ENCODE measurements around the gene STAT3.
"Not testable (repeated sequence)": the region's sequence is repeated elsewhere in the genome, so short reads cannot be mapped to it uniquely, and the experiment has no call there.

STAT3 gene

DNA sequence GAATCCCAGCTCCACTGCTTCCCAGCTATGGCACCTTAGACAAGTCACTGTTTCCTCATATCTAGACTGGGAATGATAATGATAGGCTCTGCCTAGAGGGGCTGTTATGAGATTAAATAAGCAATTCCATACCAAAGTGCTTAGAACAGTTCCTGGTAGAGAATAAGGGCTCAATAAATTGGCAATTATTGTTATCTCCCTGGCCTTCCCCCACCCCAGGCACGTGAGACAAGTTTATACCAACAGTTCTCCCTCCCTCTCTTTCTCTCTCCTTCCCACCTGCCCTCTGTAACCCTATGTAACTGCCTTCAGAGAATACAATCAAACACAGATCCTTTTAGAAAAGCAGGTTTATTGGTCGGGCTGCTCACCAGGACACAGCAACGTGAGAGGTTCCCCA, 13.9 kb upstream of the STAT3 start:
- ChIA-PET CTCF (interaction anchor here (1.1 to 2.6 kb wide), 6 partner anchors 9 to 87 kb away, joined by 3 to 34 read pairs (median 6); no protein-coding TSS in a partner anchor), POLR2A (interaction anchor here (2.1 kb wide), 1 partner anchor 13 kb away, joined by 11 read pairs; the partner anchor contains the start of gene STAT3)
- TF ChIP-seq CTBP1 (IDR thresholded peaks at IDR 0.05; ENCODE audit: borderline replicate concordance) (no peak), FOXK2 (IDR thresholded peaks at IDR 0.05) (no peak), ZNF384 (IDR thresholded peaks at IDR 0.05) (no peak), ELF4 (IDR thresholded peaks at IDR 0.05) (no peak), ARNT (IDR thresholded peaks at IDR 0.05) (no peak), LEF1 (IDR thresholded peaks at IDR 0.05; ENCODE audit: borderline replicate concordance) (no peak), HDGF (IDR thresholded peaks at IDR 0.05; ENCODE audit: borderline replicate concordance) (no peak), FOXM1 (IDR thresholded peaks at IDR 0.05; ENCODE audit: borderline replicate concordance) (no peak), BHLHE40 (IDR thresholded peaks at IDR 0.05; ENCODE audit: borderline replicate concordance) (no peak), TARDBP (IDR thresholded peaks at IDR 0.05) (no peak), NFRKB (IDR thresholded peaks at IDR 0.05) (no peak)
- TF ChIP-seq, protein P1, sequence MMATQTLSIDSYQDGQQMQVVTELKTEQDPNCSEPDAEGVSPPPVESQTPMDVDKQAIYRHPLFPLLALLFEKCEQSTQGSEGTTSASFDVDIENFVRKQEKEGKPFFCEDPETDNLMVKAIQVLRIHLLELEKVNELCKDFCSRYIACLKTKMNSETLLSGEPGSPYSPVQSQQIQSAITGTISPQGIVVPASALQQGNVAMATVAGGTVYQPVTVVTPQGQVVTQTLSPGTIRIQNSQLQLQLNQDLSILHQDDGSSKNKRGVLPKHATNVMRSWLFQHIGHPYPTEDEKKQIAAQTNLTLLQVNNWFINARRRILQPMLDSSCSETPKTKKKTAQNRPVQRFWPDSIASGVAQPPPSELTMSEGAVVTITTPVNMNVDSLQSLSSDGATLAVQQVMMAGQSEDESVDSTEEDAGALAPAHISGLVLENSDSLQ (IDR thresholded peaks at IDR 0.05): no peak
- no peak for DNase-seq (ENCODE audit: extremely low spot score)

DNA sequence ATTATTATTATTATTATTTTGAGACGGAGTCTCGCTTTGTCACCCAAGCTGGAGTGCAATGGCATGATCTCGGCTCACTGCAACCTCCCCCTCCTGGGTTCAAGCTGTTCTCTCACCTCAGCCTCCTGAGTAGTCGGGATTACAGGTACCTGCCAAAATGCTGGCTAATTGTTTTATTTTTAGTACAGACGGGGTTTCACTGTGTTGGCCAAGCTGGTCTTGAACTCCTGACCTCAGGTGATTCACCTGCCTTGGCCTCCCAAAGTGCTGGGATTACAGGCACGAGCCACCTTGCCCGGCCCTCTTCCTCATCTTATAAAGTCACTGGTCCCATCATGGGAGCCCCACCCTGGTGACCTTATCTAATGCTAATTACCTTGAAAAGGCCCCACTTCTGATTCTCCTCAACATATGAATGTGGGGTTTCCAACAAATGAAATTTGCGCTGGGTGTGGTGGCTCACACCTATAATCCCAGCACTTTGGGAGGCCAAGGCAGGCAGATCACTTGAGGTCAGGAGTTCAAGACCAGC, 12.7 kb upstream of the STAT3 start:
- POLR2A ChIA-PET; CTCF ChIA-PET; DNase-seq (ENCODE audit: extremely low spot score): not testable (repeated sequence)

DNA sequence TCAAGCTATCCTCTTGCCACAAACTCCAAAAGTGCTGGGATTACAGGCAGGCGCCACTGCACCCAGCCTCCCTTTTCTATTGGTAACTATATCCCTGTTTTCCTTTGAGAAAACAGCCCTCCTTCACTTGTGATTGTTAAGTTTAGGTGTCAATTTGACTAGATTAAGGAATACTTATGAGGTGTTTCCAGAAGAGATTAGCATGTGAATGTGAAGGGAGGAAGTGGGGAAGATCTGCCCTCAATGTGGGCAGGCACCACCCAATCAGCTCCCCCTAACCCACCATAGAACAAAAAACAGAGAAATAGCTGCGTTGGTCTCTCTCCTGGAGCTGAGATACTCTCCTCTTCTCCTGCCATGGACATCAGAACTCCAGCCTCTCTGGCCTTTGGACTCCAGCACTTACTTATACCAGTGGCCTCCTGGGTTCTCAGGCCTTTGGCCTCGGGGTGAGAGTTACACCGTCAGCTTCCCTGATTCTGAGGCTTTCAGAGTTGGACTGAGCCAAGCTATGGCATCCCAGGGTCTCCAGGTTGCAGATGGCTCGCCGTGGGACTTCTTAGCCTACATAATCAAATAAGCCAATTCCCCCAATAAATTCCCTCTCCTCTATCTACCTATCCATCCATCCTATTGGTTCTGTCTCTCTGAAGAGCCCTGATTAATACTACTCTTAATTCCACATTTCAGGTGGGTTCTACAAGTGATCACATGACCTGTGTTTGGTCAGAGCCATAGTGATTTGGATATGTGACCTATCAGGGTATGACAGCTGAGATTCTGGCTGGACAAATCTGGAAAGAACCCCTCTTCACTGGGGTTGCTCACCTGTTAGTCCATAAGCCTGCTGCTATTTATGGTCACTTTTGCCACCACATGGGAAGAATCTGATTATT, 12.0 kb upstream of the STAT3 start:
- DNase-seq (ENCODE audit: extremely low spot score): no peak
- ChIA-PET CTCF (no interaction called here), POLR2A (interaction anchor here (2.5 kb wide), 1 partner anchor 12 kb away, joined by 9 read pairs; the partner anchor contains the start of gene STAT3)
- no peak for TF ChIP-seq FOXK2 (IDR thresholded peaks at IDR 0.05)

DNA sequence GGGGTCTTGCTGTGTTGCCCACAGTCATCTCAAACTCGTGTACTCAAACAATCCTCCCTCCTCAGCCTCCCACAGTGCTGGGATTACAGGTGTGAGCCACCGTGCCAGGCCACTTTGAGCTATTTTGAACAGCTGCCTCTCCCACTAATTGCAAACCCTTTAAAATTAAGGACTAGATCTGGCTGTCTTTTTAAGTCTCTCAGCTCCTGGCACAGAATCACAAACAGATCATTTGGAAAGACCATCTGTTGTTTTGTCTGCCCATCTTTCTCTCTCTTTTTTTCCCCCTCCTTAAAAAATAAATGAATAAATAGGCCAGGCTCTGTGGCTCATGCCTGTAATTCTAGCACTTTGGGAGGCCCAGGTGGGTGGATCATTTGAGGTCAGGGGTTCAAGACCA, 10.9 kb upstream of the STAT3 start:
- ChIA-PET CTCF (interaction anchor here (1.6 kb wide), 1 partner anchor 177 kb away, joined by 4 read pairs; no protein-coding TSS in a partner anchor), POLR2A (interaction anchor here (1.0 to 2.5 kb wide), 3 partner anchors 9 to 11 kb away, joined by 3 to 9 read pairs (median 4); partner anchors contain the start of gene STAT3)
- TF ChIP-seq SUZ12 (IDR thresholded peaks at IDR 0.05) (no peak), TARDBP (IDR thresholded peaks at IDR 0.05) (no peak)
- no peak for DNase-seq (ENCODE audit: extremely low spot score)

DNA sequence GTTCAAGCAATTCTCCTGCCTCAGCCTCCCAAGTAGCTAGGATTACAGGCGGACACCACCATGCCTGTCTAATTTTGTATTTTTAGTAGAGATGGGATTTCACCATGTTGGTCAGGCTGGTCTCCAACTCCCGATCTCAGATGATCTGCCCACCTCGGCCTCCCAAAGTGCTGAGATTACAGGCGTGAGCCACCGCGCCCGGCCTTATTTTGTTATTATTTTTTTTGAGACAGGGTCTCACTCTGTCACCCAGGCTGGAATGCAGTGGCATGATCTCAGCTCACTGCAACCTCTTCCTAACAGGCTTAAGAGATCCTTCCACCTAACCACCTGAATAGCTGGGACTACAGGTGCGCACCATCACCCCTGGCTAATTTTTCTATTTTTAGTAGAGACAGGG, 7.4 kb upstream of the STAT3 start:
- DNase-seq (ENCODE audit: extremely low spot score); POLR2A ChIA-PET: not testable (repeated sequence)
- CTCF ChIA-PET: interaction anchor here (1.2 kb wide), 1 partner anchor 11 kb away, joined by 3 read pairs; no protein-coding TSS in a partner anchor

DNA sequence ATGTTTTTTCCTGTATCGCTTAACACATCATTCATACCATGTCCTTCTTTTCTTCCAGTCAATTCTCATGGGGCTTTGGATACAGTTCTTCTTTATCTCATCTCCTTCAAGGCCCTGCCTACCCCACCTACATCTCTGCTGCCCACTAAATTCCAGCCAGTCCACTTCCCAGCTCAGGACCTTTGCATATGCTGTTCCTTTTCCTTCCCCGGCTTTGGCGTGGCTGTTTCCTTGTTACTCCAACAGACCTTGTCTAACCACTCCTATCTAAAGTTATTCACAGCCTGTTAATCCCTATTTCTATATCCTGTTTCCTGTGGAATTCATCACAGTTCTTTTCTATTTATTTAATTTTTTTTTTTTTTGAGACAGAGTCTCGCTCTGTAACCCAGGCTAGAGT, 6.6 kb upstream of the STAT3 start:
- ChIA-PET POLR2A (no interaction called here), CTCF (interaction anchor here (1.4 kb wide), 1 partner anchor 11 kb away, joined by 3 read pairs; no protein-coding TSS in a partner anchor)
- TF ChIP-seq SUZ12 (IDR thresholded peaks at IDR 0.05) (no peak), CTBP1 (IDR thresholded peaks at IDR 0.05; ENCODE audit: borderline replicate concordance) (no peak), FOXM1 (IDR thresholded peaks at IDR 0.05; ENCODE audit: borderline replicate concordance) (no peak), BHLHE40 (IDR thresholded peaks at IDR 0.05; ENCODE audit: borderline replicate concordance) (no peak), NFRKB (IDR thresholded peaks at IDR 0.05) (no peak), LEF1 (IDR thresholded peaks at IDR 0.05; ENCODE audit: borderline replicate concordance) (no peak), ELF4 (IDR thresholded peaks at IDR 0.05) (no peak), ZNF384 (IDR thresholded peaks at IDR 0.05) (no peak), FOXK2 (IDR thresholded peaks at IDR 0.05) (no peak), HDGF (IDR thresholded peaks at IDR 0.05; ENCODE audit: borderline replicate concordance) (no peak), L3MBTL2 (conservative IDR thresholded peaks at IDR 0.05) (no peak), ARNT (IDR thresholded peaks at IDR 0.05) (no peak), SP1 (IDR thresholded peaks at IDR 0.05) (no peak), FOXA1 (IDR thresholded peaks at IDR 0.05) (no peak), TARDBP (IDR thresholded peaks at IDR 0.05) (no peak)
- TF ChIP-seq, protein P1 (IDR thresholded peaks at IDR 0.05): no peak
- no peak for DNase-seq (ENCODE audit: extremely low spot score)

DNA sequence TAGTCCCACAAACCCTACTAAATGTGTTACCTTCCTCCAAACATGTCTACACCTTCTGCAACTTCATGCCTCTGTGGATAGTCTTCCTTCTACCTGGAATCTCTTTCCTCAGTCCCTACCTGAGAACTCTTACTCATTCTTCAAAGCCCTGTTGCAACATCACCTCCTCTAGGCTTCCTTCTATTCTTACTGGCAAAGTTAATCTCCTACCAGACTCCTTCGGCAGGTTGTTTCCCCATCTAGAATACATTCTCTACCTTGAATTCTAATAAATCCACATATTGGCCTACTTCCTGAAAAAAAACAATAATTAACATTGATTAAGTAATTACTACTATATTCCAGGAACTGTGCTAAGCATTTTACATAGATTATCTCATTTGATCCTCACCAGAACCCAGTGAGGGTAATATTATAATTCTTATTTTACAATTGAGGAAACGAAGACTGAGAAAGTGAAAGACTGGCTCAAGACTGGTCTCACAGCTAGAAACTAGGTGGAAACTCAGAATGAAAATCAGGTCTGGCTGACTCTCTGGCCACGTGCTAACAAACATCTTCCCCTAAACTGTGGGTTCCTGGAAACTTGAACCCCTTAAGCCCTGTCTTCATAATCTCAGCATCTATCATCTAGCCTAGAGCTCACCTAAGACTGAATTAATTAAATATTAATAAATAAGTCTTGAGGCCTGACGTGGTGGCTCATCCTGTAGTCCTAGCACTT, 4.6 kb upstream of the STAT3 start:
- no peak for DNase-seq (ENCODE audit: extremely low spot score)
- no peak for TF ChIP-seq CTBP1 (IDR thresholded peaks at IDR 0.05; ENCODE audit: borderline replicate concordance)
- no peak for TF ChIP-seq L3MBTL2 (conservative IDR thresholded peaks at IDR 0.05)
- no peak for TF ChIP-seq TARDBP (IDR thresholded peaks at IDR 0.05)
- TF ChIP-seq, protein P1 (IDR thresholded peaks at IDR 0.05): no peak
- TF ChIP-seq FOXK2 (IDR thresholded peaks at IDR 0.05): no peak
- TF ChIP-seq ELF4 (IDR thresholded peaks at IDR 0.05): no peak
- no peak for TF ChIP-seq BHLHE40 (IDR thresholded peaks at IDR 0.05; ENCODE audit: borderline replicate concordance)
- no peak for TF ChIP-seq FOXM1 (IDR thresholded peaks at IDR 0.05; ENCODE audit: borderline replicate concordance)
- TF ChIP-seq LEF1 (IDR thresholded peaks at IDR 0.05; ENCODE audit: borderline replicate concordance): no peak
- TF ChIP-seq SUZ12 (IDR thresholded peaks at IDR 0.05): no peak
- TF ChIP-seq SP1 (IDR thresholded peaks at IDR 0.05): no peak
- TF ChIP-seq ARNT (IDR thresholded peaks at IDR 0.05): no peak
- no peak for TF ChIP-seq FOXA1 (IDR thresholded peaks at IDR 0.05)
- no peak for TF ChIP-seq ZNF384 (IDR thresholded peaks at IDR 0.05)
- no peak for TF ChIP-seq HDGF (IDR thresholded peaks at IDR 0.05; ENCODE audit: borderline replicate concordance)
- no peak for TF ChIP-seq NFRKB (IDR thresholded peaks at IDR 0.05)
- ChIA-PET POLR2A (no interaction called here), CTCF (interaction anchor here (1.4 kb wide), 2 partner anchors 10 to 71 kb away, joined by 4 read pairs; no protein-coding TSS in a partner anchor)

DNA sequence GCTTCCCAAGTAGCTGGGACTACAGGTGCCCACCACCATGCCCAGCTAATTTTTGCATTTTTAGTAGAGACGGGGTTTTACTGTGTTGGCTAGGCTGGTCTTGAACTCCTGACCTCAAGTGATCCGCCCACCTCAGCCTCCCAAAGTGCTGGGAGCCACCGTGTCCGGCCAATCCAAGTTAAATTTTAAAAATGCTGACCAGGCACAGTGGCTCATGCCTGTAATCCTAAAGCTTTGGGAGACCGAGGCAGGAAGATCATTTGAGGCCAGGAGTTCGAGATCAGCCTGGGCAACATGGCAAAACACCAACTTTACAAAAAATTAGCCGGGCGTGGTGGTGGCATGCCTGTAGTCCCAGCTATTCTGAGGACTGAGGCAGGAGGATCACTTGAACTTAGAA, 3.2 kb upstream of the STAT3 start:
- POLR2A ChIA-PET; DNase-seq (ENCODE audit: extremely low spot score): not testable (repeated sequence)
- CTCF ChIA-PET: interaction anchor here (1.4 kb wide), 1 partner anchor 69 kb away, joined by 4 read pairs; no protein-coding TSS in a partner anchor

Measured in HEK293T (cell line).